Measurements from ENCODE around the gene ZFP57.

DNA sequence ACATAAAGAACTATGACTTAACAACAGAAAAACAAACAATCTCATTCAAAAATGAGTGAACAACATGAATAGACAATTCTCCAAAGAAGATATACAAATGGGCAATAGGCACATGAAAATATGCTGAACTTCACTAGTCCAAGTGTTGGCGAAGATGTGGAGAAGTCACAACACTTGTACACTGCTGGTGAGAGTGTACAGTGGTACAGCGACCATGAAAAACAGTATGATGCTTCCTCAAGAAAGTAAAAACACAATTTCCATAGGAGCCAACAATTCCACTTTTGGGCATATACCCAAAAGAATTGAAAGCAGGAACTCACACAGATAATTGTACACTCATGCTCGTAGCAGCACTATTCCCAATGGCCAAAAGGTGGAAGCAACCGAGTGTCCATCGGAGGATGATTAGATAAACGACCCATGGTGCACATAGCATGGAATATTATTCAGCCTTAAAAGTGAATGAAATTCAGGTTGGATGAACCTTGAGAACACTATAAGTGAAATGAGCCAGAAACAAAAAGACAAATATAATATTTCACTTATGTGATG, 48.9 kb upstream of the ZFP57 start:
- no peak for TF ChIP-seq EZH2 (IDR thresholded peaks at IDR 0.05; ENCODE audit: borderline replicate concordance, insufficient read depth, low read length, poor library complexity, severe bottlenecking)
- TF ChIP-seq, protein P1, sequence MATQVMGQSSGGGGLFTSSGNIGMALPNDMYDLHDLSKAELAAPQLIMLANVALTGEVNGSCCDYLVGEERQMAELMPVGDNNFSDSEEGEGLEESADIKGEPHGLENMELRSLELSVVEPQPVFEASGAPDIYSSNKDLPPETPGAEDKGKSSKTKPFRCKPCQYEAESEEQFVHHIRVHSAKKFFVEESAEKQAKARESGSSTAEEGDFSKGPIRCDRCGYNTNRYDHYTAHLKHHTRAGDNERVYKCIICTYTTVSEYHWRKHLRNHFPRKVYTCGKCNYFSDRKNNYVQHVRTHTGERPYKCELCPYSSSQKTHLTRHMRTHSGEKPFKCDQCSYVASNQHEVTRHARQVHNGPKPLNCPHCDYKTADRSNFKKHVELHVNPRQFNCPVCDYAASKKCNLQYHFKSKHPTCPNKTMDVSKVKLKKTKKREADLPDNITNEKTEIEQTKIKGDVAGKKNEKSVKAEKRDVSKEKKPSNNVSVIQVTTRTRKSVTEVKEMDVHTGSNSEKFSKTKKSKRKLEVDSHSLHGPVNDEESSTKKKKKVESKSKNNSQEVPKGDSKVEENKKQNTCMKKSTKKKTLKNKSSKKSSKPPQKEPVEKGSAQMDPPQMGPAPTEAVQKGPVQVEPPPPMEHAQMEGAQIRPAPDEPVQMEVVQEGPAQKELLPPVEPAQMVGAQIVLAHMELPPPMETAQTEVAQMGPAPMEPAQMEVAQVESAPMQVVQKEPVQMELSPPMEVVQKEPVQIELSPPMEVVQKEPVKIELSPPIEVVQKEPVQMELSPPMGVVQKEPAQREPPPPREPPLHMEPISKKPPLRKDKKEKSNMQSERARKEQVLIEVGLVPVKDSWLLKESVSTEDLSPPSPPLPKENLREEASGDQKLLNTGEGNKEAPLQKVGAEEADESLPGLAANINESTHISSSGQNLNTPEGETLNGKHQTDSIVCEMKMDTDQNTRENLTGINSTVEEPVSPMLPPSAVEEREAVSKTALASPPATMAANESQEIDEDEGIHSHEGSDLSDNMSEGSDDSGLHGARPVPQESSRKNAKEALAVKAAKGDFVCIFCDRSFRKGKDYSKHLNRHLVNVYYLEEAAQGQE (IDR thresholded peaks at IDR 0.05; ENCODE audit: borderline replicate concordance): no peak
- TF ChIP-seq, protein P2, sequence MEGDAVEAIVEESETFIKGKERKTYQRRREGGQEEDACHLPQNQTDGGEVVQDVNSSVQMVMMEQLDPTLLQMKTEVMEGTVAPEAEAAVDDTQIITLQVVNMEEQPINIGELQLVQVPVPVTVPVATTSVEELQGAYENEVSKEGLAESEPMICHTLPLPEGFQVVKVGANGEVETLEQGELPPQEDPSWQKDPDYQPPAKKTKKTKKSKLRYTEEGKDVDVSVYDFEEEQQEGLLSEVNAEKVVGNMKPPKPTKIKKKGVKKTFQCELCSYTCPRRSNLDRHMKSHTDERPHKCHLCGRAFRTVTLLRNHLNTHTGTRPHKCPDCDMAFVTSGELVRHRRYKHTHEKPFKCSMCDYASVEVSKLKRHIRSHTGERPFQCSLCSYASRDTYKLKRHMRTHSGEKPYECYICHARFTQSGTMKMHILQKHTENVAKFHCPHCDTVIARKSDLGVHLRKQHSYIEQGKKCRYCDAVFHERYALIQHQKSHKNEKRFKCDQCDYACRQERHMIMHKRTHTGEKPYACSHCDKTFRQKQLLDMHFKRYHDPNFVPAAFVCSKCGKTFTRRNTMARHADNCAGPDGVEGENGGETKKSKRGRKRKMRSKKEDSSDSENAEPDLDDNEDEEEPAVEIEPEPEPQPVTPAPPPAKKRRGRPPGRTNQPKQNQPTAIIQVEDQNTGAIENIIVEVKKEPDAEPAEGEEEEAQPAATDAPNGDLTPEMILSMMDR (IDR thresholded peaks at IDR 0.05; ENCODE audit: poor library complexity, severe bottlenecking): no peak

Measured in neural cell (in vitro differentiated cells).